ENCODE measurements around the gene PTPRR. TPM values are rescaled to one million over a fixed set of nuclear protein-coding genes. Genes with fewer than 3 reads are reported as not detected.

Gene PTPRR, protein sequence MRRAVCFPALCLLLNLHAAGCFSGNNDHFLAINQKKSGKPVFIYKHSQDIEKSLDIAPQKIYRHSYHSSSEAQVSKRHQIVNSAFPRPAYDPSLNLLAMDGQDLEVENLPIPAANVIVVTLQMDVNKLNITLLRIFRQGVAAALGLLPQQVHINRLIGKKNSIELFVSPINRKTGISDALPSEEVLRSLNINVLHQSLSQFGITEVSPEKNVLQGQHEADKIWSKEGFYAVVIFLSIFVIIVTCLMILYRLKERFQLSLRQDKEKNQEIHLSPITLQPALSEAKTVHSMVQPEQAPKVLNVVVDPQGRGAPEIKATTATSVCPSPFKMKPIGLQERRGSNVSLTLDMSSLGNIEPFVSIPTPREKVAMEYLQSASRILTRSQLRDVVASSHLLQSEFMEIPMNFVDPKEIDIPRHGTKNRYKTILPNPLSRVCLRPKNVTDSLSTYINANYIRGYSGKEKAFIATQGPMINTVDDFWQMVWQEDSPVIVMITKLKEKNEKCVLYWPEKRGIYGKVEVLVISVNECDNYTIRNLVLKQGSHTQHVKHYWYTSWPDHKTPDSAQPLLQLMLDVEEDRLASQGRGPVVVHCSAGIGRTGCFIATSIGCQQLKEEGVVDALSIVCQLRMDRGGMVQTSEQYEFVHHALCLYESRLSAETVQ
- total RNA-seq, result not detected in 2 replicates

DNA sequence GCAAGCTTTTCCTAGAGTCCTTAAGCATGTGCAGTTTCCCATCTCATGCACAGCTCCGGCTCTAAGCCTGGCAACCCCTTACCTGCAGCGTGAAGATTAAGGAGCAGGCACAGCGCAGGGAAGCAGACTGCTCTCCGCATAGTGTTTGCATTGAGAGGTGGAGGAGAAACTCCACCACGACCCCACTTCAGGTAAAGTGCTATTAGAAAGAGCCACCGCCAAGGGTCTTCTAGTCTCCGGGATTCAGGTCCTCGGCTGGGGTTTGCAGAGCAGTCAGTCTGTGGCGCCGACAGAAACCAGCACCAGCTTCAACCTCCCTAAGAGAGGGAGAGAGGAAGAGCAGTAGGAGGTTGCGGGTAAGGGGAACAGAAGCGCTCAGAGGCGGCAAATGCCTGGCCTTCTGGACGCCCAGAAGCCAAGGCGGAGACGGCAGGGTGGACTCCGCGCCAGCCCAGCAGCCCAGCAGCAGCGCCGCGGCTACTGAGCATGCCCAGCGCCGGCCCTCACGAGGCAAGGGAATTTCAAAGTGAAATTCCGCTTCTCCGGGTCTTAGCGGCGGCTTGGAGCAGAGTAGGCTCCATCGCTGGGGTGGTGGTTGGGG lies at the start of gene PTPRR:
Gene PTPRR, minus strand, starts transcription at position 488 of the 601 bp plus-strand sequence. Its CDS starts 348 bp downstream, at position 140.

DNA sequence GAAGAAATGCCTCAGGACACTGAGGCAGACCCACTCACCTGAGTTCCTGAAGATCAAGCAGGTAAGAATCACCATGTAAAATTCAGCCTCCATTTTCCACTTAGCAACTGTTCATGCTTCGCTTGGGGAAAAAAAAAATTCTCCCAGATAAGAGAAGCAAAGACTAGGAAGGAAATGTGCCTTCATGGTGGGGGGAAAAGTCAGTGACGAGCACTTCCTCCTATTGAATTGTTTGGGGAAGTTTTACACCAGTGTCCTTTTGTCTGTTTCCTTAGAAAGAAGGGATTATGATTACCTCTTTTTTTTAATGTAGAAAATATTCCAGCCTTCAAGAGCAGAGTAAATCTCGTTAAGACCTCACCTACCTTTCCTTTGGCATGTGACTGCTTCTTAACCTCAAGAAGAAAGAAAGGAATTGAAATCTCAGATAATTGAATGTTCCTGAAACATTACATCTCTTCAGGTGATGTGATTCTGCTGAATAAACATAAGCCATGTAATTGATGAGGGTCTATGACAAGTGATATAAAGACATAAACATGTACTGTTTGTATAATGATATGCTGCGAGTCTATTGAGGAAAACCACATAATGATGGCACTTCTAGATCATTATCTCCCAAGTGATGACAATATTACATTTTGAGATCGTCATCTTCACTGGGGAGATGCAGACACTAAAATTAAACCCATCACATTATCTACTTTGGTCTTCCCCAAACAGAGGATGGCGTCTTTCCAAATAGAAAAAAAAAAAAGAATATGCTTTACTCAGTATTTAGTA lies 283.0 kb downstream of the PTPRR start, which contains the start of gene PTPRB:
Gene PTPRB, minus strand, starts transcription at position 127 of the 783 bp plus-strand sequence. Its CDS starts 34 bp downstream, at position 93.

Other genes starting within 250 kb of the PTPRR start
- gene TSPAN8, start 237.3 kb upstream of the PTPRR start, total RNA-seq, result 6.0 and 15.4 TPM in 2 replicates